ENCODE measurements around the gene TERT.
"Not testable (repeated sequence)": the region's sequence is repeated elsewhere in the genome, so short reads cannot be mapped to it uniquely, and the experiment has no call there.

TERT gene

GRCh38 chr5:1330847-1331831, 36.3 kb upstream of the TERT start:
- no peak for DNase-seq

- no peak for DNase-seq
These were observed 35.4 kb upstream of the TERT start for GRCh38 chr5:1330146-1330846.

- no peak for DNase-seq
These were observed 34.3 kb upstream of the TERT start for GRCh38 chr5:1329111-1329579.

GRCh38 chr5:1328237-1329110, 33.6 kb upstream of the TERT start:
- DNase-seq, result not testable (repeated sequence)

- not testable (repeated sequence) for DNase-seq
These were observed 32.3 kb upstream of the TERT start for GRCh38 chr5:1326901-1327756.

- not testable (repeated sequence) for DNase-seq
These were observed 31.6 kb upstream of the TERT start for GRCh38 chr5:1326532-1326875.

GRCh38 chr5:1325870-1326531, 31.1 kb upstream of the TERT start:
- no peak for DNase-seq

- DNase-seq, result no peak
These were observed 30.4 kb upstream of the TERT start for GRCh38 chr5:1325191-1325741.

GRCh38 chr5:1324719-1325190, 29.9 kb upstream of the TERT start:
- DNase-seq, result no peak

- no peak for DNase-seq
These were observed 29.4 kb upstream of the TERT start for GRCh38 chr5:1324301-1324700.

- no peak for DNase-seq
These were observed 28.9 kb upstream of the TERT start for GRCh38 chr5:1323803-1324173.

- DNase-seq, result no peak
These were observed 28.3 kb upstream of the TERT start for GRCh38 chr5:1322955-1323802.

GRCh38 chr5:1322036-1322900, 27.4 kb upstream of the TERT start:
- DNase-seq, result no peak

GRCh38 chr5:1321576-1321975, 26.7 kb upstream of the TERT start:
- DNase-seq, result no peak

GRCh38 chr5:1320436-1321344, 25.8 kb upstream of the TERT start:
- DNase-seq, result no peak

- no peak for DNase-seq
These were observed 24.8 kb upstream of the TERT start for GRCh38 chr5:1319436-1320256.

- no peak for DNase-seq
These were observed 23.9 kb upstream of the TERT start for GRCh38 chr5:1318659-1319251.

All from stimulated activated CD4-positive, alpha-beta T cell treated with anti-CD3 and anti-CD28 coated beads, Interleukin-15, amount 100 ng/mL, for 24 hours (primary cell).